ENCODE data around the gene SPATA20.

DNA sequence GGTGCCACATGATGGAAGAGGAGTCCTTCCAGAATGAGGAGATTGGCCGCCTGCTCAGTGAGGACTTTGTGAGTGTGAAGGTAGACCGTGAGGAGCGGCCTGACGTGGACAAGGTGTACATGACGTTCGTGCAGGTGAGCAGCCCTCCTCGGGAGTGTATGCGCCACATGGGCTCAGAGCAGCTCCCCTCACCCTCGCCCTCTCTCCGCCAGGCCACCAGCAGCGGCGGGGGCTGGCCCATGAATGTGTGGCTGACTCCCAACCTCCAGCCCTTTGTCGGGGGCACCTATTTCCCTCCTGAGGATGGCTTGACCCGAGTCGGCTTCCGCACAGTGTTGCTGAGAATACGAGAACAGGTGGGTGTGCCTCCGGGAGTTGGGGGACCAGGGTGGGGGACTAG is 1.9 kb downstream of the SPATA20 start:
- TF ChIP-seq, protein P1, sequence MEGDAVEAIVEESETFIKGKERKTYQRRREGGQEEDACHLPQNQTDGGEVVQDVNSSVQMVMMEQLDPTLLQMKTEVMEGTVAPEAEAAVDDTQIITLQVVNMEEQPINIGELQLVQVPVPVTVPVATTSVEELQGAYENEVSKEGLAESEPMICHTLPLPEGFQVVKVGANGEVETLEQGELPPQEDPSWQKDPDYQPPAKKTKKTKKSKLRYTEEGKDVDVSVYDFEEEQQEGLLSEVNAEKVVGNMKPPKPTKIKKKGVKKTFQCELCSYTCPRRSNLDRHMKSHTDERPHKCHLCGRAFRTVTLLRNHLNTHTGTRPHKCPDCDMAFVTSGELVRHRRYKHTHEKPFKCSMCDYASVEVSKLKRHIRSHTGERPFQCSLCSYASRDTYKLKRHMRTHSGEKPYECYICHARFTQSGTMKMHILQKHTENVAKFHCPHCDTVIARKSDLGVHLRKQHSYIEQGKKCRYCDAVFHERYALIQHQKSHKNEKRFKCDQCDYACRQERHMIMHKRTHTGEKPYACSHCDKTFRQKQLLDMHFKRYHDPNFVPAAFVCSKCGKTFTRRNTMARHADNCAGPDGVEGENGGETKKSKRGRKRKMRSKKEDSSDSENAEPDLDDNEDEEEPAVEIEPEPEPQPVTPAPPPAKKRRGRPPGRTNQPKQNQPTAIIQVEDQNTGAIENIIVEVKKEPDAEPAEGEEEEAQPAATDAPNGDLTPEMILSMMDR (conservative IDR thresholded peaks at IDR 0.05), result no peak
- no peak for TF ChIP-seq ZFX (IDR thresholded peaks at IDR 0.05)
